Measurements from ENCODE around the gene CPE. TPM values are rescaled to one million over a fixed set of nuclear protein-coding genes. Genes with fewer than 3 reads are reported as not detected.

The CPE gene
- total and polyA plus RNA-seq, 2 of the 4 experiments (the other 2 are of a cell fraction): 3.6 to 13.5 TPM

DNA sequence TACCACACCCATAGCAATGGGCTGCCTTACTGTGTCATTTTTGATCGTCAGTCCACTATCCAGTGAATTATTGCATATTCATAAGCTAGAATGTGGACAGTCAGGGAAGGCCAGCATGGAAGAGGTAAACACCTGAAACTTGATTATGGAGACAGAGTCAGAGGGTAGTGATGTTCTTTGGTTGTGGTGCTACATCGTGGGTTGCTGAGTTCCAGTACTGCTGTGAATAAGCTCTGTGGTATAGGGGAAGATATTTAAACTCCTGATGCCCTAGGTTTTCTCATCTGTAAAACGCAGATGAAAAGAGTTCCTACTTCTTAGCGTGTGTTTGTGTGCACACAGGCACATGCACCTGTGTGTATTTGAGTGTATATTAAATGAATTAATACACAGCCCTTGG, 69.9 kb downstream of the CPE start:
- ChIA-PET POLR2A (ENCODE audit: unreplicated experiment) (no interaction called here), CTCF (no interaction called here)
- Histone ChIP-seq H3K36me3 (ENCODE audit: control insufficient read depth, insufficient read depth, low read length) (no peaks in the 10 kb centered on the region), H3K4me3 (ENCODE audit: insufficient read depth, low read depth, low read length) (no peak overlapping the region), H2AK9ac (replicated peaks; ENCODE audit: low read depth, low read length, poor library complexity) (no peak overlapping the region), H3K4me1 (ENCODE audit: control insufficient read depth, insufficient read depth, low read length) (no peaks in the 10 kb centered on the region), H3K9ac (ENCODE audit: low read depth, low read length) (no peak overlapping the region), H4K5ac (ENCODE audit: low read depth, low read length) (no peak overlapping the region), H3K4ac (ENCODE audit: low read depth, low read length) (no peak overlapping the region), H3K14ac (replicated peaks; ENCODE audit: low read depth, low read length) (no peak overlapping the region), H2BK120ac (ENCODE audit: low read depth, low read length) (no peak overlapping the region), H3K9me3 (ENCODE audit: control insufficient read depth, insufficient read depth, low read length) (no peaks in the 10 kb centered on the region), H2BK5ac (ENCODE audit: low read depth, low read length, poor library complexity, severe bottlenecking) (no peak overlapping the region), H3K9me1 (ENCODE audit: insufficient read depth, low read length) (no peaks in the 10 kb centered on the region), H3K4me2 (ENCODE audit: low read depth, low read length) (no peak overlapping the region), H3K27ac (ENCODE audit: insufficient read depth, low read length) (no peak overlapping the region), H3K18ac (ENCODE audit: low read depth, low read length) (no peak overlapping the region), H2BK15ac (ENCODE audit: low read depth, low read length) (no peak overlapping the region), H2BK20ac (ENCODE audit: low read depth, low read length) (no peak overlapping the region), H3K56ac (ENCODE audit: extremely low read depth, insufficient read depth, low read length) (no peak overlapping the region), H3K79me1 (ENCODE audit: low read depth in 1 of 2, low read length in 2 of 2) (no peaks in the 10 kb centered on the region), H4K20me1 (ENCODE audit: insufficient read depth, low read length) (no peaks in the 10 kb centered on the region), H4K8ac (ENCODE audit: low read depth in 2 of 2, low read length in 2 of 2) (no peak overlapping the region), H2AK5ac (ENCODE audit: low read depth, low read length) (no peak overlapping the region), H3K23ac (ENCODE audit: low read depth, low read length) (no peak overlapping the region), H3K27me3 (ENCODE audit: control insufficient read depth, insufficient read depth, low read length) (no peaks in the 10 kb centered on the region), H2AFZ (replicated peaks; ENCODE audit: low read length, poor library complexity) (no peak overlapping the region), H4K91ac (ENCODE audit: insufficient read depth, low read depth, low read length) (no peak overlapping the region)
- dilution Hi-C loops (cut with HindIII; ENCODE audit: low sequenced_read_pairs, unreplicated experiment): no loop called here
- no TSS peak for BruUV-seq (replicated peaks)
- in situ Hi-C loops (cut with MboI; ENCODE audit: low sequenced_read_pairs): no loop called here
- ATAC-seq (ENCODE audit: low read depth) (no peak), DNase-seq (no peak)
- 80% methylated on average over 1 of the region's 4 CpGs; no CpG with 5 or more reads in 1 of the 2 experiments for WGBS, 2 experiments (ENCODE audit: extremely low coverage in 2 of 2, insufficient read length in 1 of 2)
- TF ChIP-seq RFX5 (IDR thresholded peaks at IDR 0.05; ENCODE audit: low read depth, low read length) (no peak), MAFK (IDR thresholded peaks at IDR 0.05; ENCODE audit: low read depth, low read length) (no peak), POLR2A (IDR thresholded peaks at IDR 0.05; ENCODE audit: low read depth, low read length) (no peak), FOS (IDR thresholded peaks at IDR 0.05; ENCODE audit: low read depth, low read length) (no peak), MAZ (IDR thresholded peaks at IDR 0.05; ENCODE audit: borderline replicate concordance, low read depth, low read length) (no peak), MXI1 (IDR thresholded peaks at IDR 0.05; ENCODE audit: borderline replicate concordance, low read depth, low read length) (no peak), CHD1 (IDR thresholded peaks at IDR 0.05; ENCODE audit: low read depth, low read length) (no peak), RCOR1 (IDR thresholded peaks at IDR 0.05; ENCODE audit: insufficient replicate concordance, low read length) (no peak), CEBPB (IDR thresholded peaks at IDR 0.05; ENCODE audit: low read depth, low read length) (no peak)
- TF ChIP-seq, protein P1, sequence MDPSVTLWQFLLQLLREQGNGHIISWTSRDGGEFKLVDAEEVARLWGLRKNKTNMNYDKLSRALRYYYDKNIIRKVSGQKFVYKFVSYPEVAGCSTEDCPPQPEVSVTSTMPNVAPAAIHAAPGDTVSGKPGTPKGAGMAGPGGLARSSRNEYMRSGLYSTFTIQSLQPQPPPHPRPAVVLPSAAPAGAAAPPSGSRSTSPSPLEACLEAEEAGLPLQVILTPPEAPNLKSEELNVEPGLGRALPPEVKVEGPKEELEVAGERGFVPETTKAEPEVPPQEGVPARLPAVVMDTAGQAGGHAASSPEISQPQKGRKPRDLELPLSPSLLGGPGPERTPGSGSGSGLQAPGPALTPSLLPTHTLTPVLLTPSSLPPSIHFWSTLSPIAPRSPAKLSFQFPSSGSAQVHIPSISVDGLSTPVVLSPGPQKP (IDR thresholded peaks at IDR 0.05; ENCODE audit: borderline replicate concordance, low read depth, low read length): no peak
- TF ChIP-seq, protein P2, sequence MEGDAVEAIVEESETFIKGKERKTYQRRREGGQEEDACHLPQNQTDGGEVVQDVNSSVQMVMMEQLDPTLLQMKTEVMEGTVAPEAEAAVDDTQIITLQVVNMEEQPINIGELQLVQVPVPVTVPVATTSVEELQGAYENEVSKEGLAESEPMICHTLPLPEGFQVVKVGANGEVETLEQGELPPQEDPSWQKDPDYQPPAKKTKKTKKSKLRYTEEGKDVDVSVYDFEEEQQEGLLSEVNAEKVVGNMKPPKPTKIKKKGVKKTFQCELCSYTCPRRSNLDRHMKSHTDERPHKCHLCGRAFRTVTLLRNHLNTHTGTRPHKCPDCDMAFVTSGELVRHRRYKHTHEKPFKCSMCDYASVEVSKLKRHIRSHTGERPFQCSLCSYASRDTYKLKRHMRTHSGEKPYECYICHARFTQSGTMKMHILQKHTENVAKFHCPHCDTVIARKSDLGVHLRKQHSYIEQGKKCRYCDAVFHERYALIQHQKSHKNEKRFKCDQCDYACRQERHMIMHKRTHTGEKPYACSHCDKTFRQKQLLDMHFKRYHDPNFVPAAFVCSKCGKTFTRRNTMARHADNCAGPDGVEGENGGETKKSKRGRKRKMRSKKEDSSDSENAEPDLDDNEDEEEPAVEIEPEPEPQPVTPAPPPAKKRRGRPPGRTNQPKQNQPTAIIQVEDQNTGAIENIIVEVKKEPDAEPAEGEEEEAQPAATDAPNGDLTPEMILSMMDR (conservative IDR thresholded peaks at IDR 0.05; ENCODE audit: low read depth, low read length): no peak
- intact Hi-C loops (cut with micrococcal nuclease): no loop called here
